GM11168 (cell line): Measurements from ENCODE around the gene IRGQ.
"Not testable (repeated sequence)": the region's sequence is repeated elsewhere in the genome, so short reads cannot be mapped to it uniquely, and the experiment has no call there.

ENCODE experiments used
- in situ Hi-C: fragments of 300-500 bp; cut with MboI; formaldehyde crosslinking; loops from one replicate; pipeline ENCODE4 v1.12.0; 2022; ENCODE audit warnings: low sequenced_read_pairs; ENCODE audit not compliant: unreplicated experiment

IRGQ gene

GRCh38 chr19:43595999-43596841 lies at the start of gene IRGQ, which contains the start of gene ZNF576:
Gene IRGQ, minus strand, starts transcription at chr19:43596134. Its CDS starts 796 bp downstream, at chr19:43595338.
Gene ZNF576, plus strand, starts transcription at chr19:43596595. Its CDS starts 514 bp downstream, at chr19:43597109.
- in situ Hi-C loops = no loop called here

GRCh38 chr19:43644181-43644580 lies 48.2 kb upstream of the IRGQ start:
- in situ Hi-C loops = no loop called here

- in situ Hi-C loops = no loop called here
Measured at GRCh38 chr19:43643326-43643725, 47.4 kb upstream of the IRGQ start.

- in situ Hi-C loops = no loop called here
Measured at GRCh38 chr19:43642531-43642930, 46.6 kb upstream of the IRGQ start.

DNA sequence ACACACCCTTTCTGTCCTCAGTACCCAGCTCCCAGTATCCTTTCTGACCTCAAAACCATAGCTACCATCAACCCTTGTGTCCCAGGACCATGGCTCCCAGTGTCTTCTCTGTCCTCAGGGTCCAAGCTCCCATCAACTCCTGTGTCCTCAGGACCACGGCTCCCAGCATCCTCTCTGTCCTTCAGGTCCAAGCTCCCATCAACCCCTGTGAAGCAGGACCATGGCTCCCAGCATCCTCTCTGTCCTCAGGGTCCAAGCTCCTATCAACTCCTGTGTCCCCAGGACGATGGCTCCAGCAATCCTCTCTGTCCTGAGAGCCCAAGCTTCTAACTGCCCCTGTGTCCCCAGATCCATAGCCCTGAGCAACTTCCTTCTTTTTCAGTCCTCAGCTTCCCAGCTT lies 45.4 kb upstream of the IRGQ start:
- in situ Hi-C loops = no loop called here

GRCh38 chr19:43640424-43640757 lies 44.5 kb upstream of the IRGQ start:
- in situ Hi-C loops = no loop called here

DNA sequence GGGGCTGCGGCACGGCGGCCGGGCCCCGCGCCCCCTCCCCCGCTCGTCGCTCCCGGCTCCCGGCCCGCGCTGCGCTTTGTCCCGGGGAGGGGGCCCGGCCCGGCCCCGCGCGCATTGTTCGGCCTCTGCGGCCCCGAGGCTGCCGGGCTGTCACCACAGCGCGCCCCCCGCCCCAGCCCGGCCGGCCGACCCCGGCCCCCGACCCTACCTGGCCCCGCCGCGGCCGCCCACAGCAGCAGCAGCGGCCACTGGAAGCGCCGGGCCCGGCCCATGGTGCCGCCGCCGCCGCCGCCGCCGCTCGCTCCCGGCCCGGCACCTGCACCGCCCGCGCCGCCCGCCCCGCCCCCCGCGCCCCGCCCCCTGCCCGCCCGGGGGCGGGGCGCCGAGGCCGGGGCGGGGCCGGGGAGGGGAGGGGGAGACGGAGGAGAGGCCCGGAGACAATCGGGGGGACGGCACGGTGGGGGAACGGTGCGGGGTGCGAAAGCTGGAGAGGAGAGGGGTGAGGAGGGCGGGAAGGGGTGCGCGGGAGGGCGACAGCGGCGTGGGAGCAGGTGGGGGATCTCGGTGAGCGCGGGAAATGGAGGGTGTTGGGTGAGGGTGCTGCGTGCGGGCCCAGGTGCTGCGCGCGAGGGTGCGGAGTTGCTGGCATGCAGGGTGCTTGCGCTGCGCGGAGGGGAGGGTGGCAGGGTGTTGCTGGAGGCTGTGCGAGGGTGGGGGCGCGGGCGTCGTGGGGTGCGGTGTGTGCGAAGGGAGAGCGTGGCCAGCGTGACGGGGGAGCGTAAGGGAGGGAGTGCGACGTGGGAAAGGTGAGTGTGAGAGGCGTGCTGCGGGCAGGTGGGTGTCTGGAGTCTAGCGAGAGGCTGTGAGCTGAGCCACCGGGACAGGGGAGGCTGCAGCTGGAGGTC lies 43.8 kb upstream of the IRGQ start, which contains the start of gene CADM4:
Gene CADM4 (minus strand): TSS at position 332 of the 905 bp plus-strand sequence. CDS start 60 bp downstream, at position 272.
- in situ Hi-C loops = no loop called here

DNA sequence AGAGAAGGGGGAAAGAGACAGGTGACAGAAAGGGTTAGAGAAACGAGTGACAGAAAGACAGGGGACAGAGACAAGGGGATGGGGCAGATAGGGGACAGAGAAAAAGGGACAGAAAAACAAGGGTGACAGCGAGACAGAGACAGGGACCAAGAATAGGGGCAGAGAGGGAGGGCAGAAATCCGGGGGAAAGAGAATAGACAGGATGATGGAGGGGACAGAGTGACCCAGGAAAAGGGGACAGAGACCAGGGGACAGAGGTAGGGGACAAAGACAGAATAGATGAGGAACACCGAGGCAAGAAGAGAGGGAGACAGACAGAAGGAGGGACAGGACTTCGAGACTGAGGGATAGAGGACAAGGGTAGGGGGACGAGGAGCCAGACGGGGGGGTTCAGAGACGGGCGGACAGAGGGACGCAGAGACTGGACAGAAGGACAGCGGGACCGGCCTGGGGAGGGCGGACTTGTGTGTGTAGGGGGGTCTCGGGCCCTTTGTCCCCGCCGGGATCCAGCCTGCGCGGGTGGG lies 43.1 kb upstream of the IRGQ start:
- in situ Hi-C loops = no loop called here

GRCh38 chr19:43638214-43638994 lies 42.5 kb upstream of the IRGQ start:
- in situ Hi-C loops = no loop called here

GRCh38 chr19:43636121-43636683 lies 40.3 kb upstream of the IRGQ start:
- in situ Hi-C loops = no loop called here

- in situ Hi-C loops = not testable (repeated sequence)
Measured at GRCh38 chr19:43635561-43635940, 39.6 kb upstream of the IRGQ start.

DNA sequence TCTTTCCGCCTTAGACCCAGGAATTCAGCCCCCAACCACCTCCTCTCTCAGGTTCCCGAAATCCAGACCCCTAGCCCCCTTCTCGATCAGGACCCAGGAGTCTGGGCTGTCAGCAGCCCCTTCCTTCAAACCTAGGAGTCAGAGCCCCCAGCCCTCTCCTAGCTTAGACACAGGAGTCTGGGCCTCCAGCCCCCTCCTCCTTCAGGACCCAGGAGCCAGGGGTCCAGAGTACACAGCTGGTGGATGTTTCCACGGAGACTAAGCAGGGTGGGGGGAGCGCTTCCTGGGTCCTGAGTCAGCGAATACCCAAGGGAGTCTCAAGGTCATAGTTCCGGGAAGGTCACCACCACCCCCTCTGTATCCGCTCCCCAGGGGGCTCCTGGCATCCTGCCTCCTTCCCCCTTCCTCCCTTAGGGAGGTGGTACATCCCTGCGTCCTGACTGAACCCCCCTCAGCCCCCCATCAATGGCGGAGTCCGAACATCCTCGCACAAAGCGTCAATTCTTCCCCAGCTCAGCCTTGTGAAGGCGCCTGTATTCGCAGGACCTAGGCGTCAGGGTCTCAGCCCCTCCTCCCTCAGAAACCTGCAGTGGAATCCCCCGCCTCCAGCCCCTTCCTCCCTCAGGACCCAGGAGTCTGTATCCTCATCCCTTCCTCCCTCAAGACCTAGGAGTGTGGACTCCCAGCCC lies 39.1 kb upstream of the IRGQ start:
- in situ Hi-C loops = no loop called here

GRCh38 chr19:43634506-43634871 lies 38.6 kb upstream of the IRGQ start:
- in situ Hi-C loops = no loop called here

- in situ Hi-C loops = no loop called here
Measured at GRCh38 chr19:43634068-43634467, 38.1 kb upstream of the IRGQ start.

- in situ Hi-C loops = no loop called here
Measured at GRCh38 chr19:43633520-43633919, 37.6 kb upstream of the IRGQ start.

DNA sequence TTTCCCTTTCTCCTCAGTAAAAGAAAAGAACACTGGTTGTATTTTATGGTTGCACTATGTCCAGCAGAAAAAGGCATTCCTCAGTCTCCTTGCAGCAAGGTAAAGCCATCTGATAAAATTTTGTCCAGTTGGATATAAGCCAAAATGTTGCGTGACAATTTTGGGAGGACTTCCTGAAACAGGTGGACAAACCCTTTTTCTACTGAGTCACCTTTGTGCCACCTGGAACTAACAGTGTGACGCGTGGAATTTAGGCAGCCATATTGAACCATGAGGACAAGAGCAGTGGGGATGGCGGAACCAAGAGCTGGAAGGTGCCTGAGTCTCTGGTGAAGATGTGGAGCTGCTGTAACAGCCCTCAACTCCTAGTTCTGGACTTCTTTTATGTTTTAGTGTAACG lies 35.6 kb upstream of the IRGQ start:
- in situ Hi-C loops = no loop called here

GRCh38 chr19:43628646-43629326 lies 32.9 kb upstream of the IRGQ start:
- in situ Hi-C loops = no loop called here

DNA sequence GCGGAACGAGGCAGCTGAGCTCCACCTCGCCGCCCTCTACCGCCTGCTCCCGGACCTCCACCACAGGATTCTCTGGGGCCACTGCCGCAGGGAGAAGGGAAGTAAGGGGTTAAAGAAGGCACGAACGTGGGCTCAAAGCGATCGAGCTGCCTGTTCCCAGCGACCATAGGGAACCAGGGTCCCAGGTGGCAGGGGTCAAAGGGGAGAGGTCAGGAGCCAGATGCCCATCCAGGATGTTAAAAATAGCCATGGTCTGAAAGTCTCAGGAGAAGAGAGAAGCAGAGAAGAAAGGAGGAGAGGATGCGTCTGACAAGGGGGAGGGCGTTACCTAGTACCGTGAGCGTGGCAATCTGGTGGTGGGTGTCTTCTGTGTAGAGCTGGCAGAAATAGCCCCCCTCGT lies 30.9 kb upstream of the IRGQ start:
- in situ Hi-C loops = no loop called here
